SK-N-MC (cell line): ENCODE data around the gene RTN4IP1.

Experiments
- DNase-seq: peaks from one replicate; pipeline ENCODE4 v3.0.0-alpha.2; 2011; ENCODE audit warnings: low read depth, low spot score
- H3K27ac ChIP-seq: fragments of 200-600 bp; sonication (generic); 2 replicates; pipeline ENCODE4 v1.5.1; 2016; ENCODE audit warnings: mixed run types
- H3K36me3 ChIP-seq: fragments of 200-600 bp; sonication (generic); 2 replicates; pipeline ENCODE4 v1.6.1; 2017; ENCODE audit warnings: antibody characterized with exemption, low read length, mixed read lengths; ENCODE audit not compliant: insufficient read depth
- H3K4me3 ChIP-seq: fragments of 200-600 bp; sonication (generic); 2 replicates; pipeline ENCODE4 v1.5.1; 2016
- H3K9ac ChIP-seq: fragments of 200-600 bp; sonication (generic); 2 replicates; pipeline ENCODE4 v1.8.0; 2017; ENCODE audit warnings: mixed run types, mixed read lengths; ENCODE audit not compliant: insufficient read length
- H3K9me3 ChIP-seq: fragments of 200-600 bp; sonication (generic); 2 replicates; pipeline ENCODE4 v1.6.1; 2017; ENCODE audit warnings: low read depth, mild to moderate bottlenecking, antibody characterized with exemption, low read length, moderate library complexity, mixed read lengths
- EZH2 ChIP-seq: fragments of 200-600 bp; sonication (generic); IDR thresholded peaks from one replicate; pipeline ENCODE4 v1.6.1; 2017; ENCODE audit warnings: antibody characterized with exemption
- FOXP2 ChIP-seq: optimal IDR thresholded peaks from 2 replicates; pipeline ENCODE3; 2011; ENCODE audit warnings: mild to moderate bottlenecking, moderate library complexity; ENCODE audit not compliant: insufficient read depth; ENCODE audit errors: extremely low read length, control extremely low read depth
- POLR2AphosphoS5 ChIP-seq: IDR thresholded peaks from 2 replicates; pipeline ENCODE4 v1.6.1; 2012; ENCODE audit warnings: mild to moderate bottlenecking, low read depth, low read length, borderline replicate concordance

Gene RTN4IP1

DNA sequence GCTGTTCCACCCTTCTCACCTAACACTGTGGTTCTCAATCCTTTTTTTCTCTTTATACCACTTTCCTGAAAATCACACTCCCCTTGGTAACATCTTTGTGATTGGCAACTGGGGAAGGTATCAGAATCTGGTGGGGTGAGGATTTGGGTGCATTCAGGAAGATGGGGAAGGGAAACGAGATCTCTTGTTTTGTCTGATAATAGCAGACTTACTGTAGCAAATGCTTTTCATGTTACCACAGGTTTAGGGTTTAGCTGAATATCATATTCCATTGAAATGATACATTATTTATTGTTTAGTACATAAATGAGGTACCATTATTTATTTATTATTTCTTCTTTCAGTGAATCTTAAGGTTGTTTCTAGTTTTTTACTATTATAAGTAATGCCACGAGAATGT, 100.8 kb downstream of the RTN4IP1 start:
- H3K4me3 ChIP-seq = no peak overlapping the region
- H3K9ac ChIP-seq = no peak overlapping the region
- H3K9me3 ChIP-seq = no peaks in the 10 kb centered on the region
- H3K36me3 ChIP-seq = no peaks in the 10 kb centered on the region
- peak overlapping the region; percentile 97 for H3K27ac ChIP-seq
- no peak for DNase-seq
- TF ChIP-seq FOXP2 = no peak
- no peak for TF ChIP-seq EZH2
- TF ChIP-seq POLR2AphosphoS5 = no peak

DNA sequence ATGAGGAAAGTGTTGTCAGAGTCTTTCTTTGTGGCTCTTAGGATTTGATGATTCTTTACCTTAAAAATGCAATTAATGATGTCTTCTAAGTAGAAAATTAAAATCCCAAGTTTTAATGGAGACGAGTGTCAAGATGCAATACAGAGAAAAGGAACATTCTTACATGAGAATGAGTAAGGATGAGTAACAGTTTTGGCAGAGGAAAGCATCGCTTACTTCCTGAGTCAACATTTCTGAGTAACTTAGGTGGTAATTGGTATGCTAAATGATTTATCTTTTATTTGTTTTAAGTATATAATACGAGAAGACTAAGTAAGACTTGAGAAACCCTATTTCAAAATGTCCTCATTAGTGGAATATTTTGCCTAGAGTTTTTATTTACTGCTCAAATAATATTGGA, 101.3 kb downstream of the RTN4IP1 start:
- TF ChIP-seq FOXP2 (no peak), POLR2AphosphoS5 (no peak), EZH2 (no peak)
- Histone ChIP-seq H3K4me3 (no peak overlapping the region), H3K9me3 (no peaks in the 10 kb centered on the region), H3K27ac (peak overlapping the region; percentile 97), H3K36me3 (no peaks in the 10 kb centered on the region), H3K9ac (no peak overlapping the region)
- no peak for DNase-seq

- no peak for DNase-seq
- Histone ChIP-seq H3K27ac (peak overlapping the region; percentile 97), H3K9ac (no peak overlapping the region), H3K9me3 (no peaks in the 10 kb centered on the region), H3K36me3 (no peaks in the 10 kb centered on the region), H3K4me3 (no peak overlapping the region)
- TF ChIP-seq POLR2AphosphoS5 = no peak
- TF ChIP-seq FOXP2 = no peak
- TF ChIP-seq EZH2 = no peak
Measured at GRCh38 chr6:106527117-106527516, 102.2 kb downstream of the RTN4IP1 start.

DNA sequence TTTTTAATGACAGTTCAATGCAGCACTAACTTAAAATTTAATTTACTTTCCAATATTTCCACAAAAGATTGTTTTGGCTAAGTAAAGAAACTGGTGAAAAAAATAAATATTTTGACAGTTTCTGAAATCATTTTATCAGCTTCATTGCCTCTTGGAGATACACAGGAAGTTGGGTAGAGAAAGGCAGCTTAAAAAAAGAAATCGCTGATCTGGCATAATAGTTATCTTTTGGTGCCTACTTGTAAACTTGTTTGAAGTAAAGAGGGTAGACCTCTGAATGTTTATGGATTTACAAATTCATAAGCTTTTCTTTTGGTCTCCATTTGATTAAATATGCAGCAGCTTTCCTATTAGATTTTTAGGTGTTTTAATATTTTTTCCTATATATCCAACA, 103.4 kb downstream of the RTN4IP1 start:
- H3K4me3 ChIP-seq = peak overlapping the region; percentile 69
- no peaks in the 10 kb centered on the region for H3K9me3 ChIP-seq
- peak overlapping the region; percentile 66 for H3K9ac ChIP-seq
- no peak for TF ChIP-seq EZH2
- no peak for TF ChIP-seq POLR2AphosphoS5
- TF ChIP-seq FOXP2 = no peak
- peak overlapping the region; percentile 97 for H3K27ac ChIP-seq
- no peaks in the 10 kb centered on the region; the same call in 1 of the 2 replicates for H3K36me3 ChIP-seq
- DNase-seq = no peak

DNA sequence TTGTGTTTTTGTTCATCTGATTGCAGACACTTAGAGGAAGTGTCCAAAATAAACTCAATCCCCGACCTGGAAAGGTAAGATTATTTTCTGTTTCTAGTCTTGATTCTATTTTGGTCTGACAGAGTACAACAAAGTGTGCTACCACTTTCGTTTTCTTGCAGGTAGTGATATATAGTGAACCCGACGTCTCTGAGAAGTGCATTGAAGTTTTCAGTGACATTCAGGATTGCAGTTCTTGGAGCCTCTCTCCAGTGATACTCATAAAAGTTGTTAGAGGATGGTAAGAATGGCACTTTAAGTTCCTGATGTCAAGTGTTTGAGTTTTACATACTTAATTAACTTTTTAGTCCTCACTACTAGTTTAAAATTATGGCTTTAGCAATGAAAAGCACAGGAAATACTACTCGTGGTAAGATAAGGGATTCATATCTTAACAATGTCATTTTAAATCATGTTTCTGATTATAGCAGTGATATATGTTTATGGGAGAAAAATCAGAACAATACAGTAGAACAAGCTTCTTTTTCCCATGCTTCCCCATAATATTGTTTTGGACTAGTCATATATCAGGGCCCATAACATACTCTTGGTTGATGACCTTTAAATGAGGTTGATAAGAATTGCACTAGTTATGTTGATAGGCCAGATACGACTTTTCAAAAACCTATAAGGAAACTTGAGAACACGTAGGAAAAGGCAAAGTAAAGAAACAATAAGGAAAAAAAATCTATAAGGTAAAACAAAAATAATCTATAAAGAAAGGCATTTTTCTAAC, 104.0 kb downstream of the RTN4IP1 start:
- DNase-seq = no peak
- Histone ChIP-seq H3K36me3 (no peaks in the 10 kb centered on the region; the same call in 1 of the 2 replicates), H3K9ac (peak overlapping the region; percentile 66), H3K9me3 (no peaks in the 10 kb centered on the region), H3K4me3 (peak overlapping the region; percentile 69), H3K27ac (peak overlapping the region; percentile 97)
- TF ChIP-seq EZH2 (no peak), FOXP2 (no peak), POLR2AphosphoS5 (no peak)

DNA sequence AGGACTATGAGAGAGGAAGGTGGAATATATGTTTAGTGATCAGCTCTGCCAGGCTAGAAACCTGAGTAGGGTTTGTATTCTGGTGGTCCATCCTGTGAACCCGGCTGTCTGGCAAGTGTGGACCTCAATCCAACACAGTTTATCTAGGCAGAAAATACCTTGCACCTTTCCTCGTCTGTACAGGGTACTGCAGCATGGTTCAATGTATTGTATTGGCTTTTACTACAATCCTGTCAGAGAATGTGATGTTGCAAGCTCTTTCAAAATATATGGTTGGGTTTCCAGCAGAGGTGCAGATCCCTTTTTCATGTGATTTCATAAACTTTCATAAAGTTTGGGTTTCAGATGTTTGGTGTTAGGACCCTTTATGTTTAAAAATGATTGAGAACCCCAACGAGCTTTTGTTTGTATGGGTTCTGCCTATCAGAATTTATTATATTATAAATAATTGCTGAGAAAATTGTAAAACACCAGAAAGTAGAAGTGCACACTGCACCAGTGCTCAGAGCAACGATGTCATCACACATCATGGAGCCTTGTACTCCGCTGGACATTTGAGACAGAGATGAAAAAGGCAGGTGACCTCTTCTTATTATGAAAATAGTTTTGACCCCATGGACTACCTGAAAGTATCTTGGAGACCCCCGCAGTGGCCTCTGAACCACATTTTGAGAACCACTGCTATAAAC, 106.6 kb downstream of the RTN4IP1 start:
- Histone ChIP-seq H3K9ac (no peak overlapping the region), H3K36me3 (no peaks in the 10 kb centered on the region; the same call in 1 of the 2 replicates), H3K4me3 (no peak overlapping the region), H3K27ac (no peak overlapping the region), H3K9me3 (no peaks in the 10 kb centered on the region)
- TF ChIP-seq POLR2AphosphoS5 (no peak), EZH2 (no peak), FOXP2 (no peak)
- DNase-seq = no peak
